PFSK-1 (cell line): ENCODE results near the gene RALGPS1.

Experiments
- POLR2AphosphoS5 ChIP-seq: IDR thresholded peaks from 2 replicates; pipeline ENCODE4 v1.6.1; 2012; ENCODE audit warnings: low read depth, mild to moderate bottlenecking, control low read depth, low read length, moderate library complexity
- TAF1 ChIP-seq: IDR thresholded peaks from 2 replicates; pipeline ENCODE4 v1.6.1; 2012; ENCODE audit warnings: low read length, control low read depth, borderline replicate concordance; ENCODE audit not compliant: insufficient read depth
- TF ChIP-seq, protein P1 (sequence below), 2 experiments: IDR thresholded peaks; 2 replicates each; pipeline versions ENCODE4 v1.6.1 to v1.8.0; 2011 to 2012; ENCODE audit warnings: low read depth in 2 of 2, low read length in 2 of 2, control low read depth in 1 of 2, inconsistent platforms in 1 of 2, mild to moderate bottlenecking in 1 of 2, moderate library complexity in 1 of 2; ENCODE audit not compliant: insufficient read depth in 1 of 2

GRCh38 chr9:126939821-126940221 is 25.2 kb downstream of the RALGPS1 start:
- TF ChIP-seq POLR2AphosphoS5 (no peak), TAF1 (no peak)
- TF ChIP-seq, protein P1, sequence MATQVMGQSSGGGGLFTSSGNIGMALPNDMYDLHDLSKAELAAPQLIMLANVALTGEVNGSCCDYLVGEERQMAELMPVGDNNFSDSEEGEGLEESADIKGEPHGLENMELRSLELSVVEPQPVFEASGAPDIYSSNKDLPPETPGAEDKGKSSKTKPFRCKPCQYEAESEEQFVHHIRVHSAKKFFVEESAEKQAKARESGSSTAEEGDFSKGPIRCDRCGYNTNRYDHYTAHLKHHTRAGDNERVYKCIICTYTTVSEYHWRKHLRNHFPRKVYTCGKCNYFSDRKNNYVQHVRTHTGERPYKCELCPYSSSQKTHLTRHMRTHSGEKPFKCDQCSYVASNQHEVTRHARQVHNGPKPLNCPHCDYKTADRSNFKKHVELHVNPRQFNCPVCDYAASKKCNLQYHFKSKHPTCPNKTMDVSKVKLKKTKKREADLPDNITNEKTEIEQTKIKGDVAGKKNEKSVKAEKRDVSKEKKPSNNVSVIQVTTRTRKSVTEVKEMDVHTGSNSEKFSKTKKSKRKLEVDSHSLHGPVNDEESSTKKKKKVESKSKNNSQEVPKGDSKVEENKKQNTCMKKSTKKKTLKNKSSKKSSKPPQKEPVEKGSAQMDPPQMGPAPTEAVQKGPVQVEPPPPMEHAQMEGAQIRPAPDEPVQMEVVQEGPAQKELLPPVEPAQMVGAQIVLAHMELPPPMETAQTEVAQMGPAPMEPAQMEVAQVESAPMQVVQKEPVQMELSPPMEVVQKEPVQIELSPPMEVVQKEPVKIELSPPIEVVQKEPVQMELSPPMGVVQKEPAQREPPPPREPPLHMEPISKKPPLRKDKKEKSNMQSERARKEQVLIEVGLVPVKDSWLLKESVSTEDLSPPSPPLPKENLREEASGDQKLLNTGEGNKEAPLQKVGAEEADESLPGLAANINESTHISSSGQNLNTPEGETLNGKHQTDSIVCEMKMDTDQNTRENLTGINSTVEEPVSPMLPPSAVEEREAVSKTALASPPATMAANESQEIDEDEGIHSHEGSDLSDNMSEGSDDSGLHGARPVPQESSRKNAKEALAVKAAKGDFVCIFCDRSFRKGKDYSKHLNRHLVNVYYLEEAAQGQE (IDR thresholded peaks at IDR 0.05; ENCODE audit: insufficient read depth in 1 of 2, low read depth in 2 of 2, low read length in 2 of 2) = no peak
